GM12873 (cell line): Measurements from ENCODE around the gene ZPR1.
A peak's percentile ranks its signal among the peaks of the same experiment; 100 is the strongest.

Source experiments
- TF ChIP-seq, protein P1 (sequence below): IDR thresholded peaks from 2 replicates; pipeline ENCODE4 v1.5.1; 2012; ENCODE audit warnings: low read depth, mild to moderate bottlenecking, moderate library complexity, low read length, control low read depth; ENCODE audit not compliant: insufficient read depth; ENCODE audit errors: missing control alignments

Gene ZPR1

DNA sequence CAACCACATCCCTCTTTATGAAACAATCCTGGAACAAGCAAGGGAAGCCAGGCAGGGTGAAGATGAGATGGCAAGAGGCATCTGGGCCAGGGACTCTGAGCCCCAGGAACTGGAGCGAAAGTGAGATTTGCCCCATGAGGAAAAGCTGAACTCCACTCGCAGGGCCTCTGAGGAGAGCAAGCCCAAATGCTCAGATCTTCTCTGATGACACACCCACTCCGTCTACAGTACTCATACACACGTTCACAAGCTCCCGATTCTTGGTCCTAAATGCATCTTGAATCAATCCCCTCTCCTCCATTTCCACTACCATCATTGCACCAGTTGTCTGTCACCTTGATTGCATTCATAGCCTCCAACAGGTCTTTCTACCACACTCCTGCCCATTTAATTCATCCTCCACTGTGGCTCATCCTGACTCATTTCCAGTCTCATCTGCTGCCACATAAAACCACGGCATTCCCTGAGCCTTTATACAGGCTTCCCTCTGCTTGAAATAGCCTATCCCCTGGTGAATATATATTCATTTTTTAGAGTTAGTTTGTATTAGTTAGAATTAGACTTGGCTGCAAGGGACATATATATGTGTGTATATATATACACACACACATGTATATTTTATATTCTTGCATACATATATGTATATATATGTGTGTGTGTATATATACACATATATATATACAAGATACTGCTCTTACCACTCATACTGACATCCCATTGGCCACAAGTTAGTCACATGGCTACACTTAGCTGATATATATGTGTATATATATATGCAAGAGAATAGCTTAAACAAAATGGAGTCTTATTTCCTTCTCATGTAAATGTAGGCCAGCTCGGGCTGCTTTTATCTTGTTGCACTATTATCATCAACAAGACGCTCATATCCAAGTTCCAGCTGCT, 5.3 kb upstream of the ZPR1 start:
- TF ChIP-seq, protein P1, sequence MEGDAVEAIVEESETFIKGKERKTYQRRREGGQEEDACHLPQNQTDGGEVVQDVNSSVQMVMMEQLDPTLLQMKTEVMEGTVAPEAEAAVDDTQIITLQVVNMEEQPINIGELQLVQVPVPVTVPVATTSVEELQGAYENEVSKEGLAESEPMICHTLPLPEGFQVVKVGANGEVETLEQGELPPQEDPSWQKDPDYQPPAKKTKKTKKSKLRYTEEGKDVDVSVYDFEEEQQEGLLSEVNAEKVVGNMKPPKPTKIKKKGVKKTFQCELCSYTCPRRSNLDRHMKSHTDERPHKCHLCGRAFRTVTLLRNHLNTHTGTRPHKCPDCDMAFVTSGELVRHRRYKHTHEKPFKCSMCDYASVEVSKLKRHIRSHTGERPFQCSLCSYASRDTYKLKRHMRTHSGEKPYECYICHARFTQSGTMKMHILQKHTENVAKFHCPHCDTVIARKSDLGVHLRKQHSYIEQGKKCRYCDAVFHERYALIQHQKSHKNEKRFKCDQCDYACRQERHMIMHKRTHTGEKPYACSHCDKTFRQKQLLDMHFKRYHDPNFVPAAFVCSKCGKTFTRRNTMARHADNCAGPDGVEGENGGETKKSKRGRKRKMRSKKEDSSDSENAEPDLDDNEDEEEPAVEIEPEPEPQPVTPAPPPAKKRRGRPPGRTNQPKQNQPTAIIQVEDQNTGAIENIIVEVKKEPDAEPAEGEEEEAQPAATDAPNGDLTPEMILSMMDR: no peak

DNA sequence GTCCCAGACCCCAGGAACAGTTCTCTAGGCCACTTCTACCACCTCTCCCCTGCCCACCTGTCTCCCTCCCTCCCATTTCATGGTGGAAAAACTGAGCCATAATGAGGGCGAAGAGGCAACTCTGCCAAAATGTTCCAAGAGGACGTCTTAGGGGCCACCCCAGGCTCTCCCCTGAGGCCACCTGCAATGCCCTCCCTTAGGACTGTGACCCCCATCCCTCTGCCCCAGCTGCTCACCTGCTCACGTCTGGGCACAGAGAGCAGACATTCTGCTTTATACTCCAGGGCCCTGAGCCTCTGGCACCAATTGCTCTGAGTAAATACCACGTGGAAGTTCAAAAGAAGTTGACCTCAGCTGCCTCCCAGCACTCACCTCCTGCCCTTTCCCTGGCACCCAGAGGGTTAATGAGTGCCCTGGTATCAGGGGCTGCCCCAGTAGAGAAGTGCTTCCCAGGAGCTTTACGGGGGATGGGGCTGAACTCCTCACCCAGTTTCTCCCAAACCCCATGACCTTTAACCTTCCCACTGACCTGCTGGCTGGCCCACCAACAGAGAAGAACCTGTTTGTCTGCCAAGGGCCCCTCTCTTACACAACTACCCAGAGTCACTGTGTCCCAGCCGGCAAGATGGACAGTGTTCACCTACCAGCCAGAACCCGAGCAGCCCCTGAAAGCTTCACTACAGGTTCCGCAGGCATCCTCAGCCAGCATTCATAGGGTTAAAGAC, 4.5 kb upstream of the ZPR1 start:
- TF ChIP-seq, protein P1: no peak

DNA sequence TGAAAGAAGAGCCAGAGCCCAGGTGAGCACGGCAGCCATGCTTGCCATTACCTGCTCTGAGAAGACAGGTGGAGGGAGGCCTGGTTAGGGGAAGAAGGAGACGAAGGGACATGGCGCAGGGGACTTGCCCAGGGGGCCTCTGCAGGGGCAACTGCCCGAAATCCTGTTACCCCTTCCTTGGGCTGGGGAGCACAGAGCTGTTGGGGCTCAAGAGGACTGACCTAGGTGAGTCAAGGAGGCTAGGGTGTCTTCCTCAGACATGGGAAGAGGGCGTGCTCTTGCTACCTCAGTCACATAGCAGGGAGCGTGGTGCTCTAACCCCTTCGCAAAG, 4.0 kb upstream of the ZPR1 start, which contains the start of gene APOA5:
Gene APOA5, minus strand, starts transcription at position 67 of the 331 bp plus-strand sequence. Its CDS starts 19 bp downstream, at position 48.
- TF ChIP-seq, protein P1: no peak

DNA sequence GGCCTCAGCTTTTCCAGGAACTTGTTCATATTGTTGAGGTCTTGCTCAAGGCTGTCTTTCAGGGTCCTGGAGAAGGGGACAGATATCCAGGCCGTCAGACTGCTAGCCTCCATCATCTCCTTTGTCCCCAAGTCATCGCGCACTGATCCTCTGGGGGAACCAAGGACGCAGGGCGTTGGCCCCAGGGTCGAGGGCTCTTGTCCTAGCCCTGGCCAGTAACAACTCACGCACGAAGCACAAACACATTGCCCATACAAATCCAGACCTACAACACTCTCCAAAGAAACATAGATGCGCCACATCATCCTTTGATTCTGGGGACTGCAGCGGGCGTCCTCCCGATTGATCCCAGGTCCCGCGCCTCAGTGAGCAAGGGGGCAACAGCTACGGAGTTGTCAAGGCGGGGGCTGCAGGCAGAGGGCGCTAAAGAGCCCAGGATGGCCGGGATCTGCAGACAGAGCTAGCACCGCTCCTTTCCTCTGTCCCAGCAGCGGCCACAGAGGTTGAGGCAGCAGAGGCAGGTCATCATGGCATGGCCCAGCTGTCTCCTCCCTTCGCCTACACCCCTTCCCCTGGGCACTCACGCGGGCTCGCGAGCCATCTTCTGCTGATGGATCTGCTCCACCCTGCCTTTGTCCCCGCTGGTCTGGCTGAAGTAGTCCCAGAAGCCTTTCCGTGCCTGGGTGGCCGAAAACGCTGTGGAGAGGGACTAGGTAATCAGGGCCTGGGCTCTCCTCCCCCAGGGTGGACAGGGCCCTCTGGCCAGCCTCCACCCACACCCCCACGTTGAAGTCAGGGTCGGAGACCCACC, 3.4 kb upstream of the ZPR1 start:
- TF ChIP-seq, protein P1: peak; percentile 94

GRCh38 chr11:116790167-116791001, 2.6 kb upstream of the ZPR1 start:
- TF ChIP-seq, protein P1: no peak

GRCh38 chr11:116788975-116789374, 1.2 kb upstream of the ZPR1 start:
- TF ChIP-seq, protein P1: no peak
